Fibroblast of peridontal ligament (primary cell): Measurements from ENCODE around the gene OR10H1.
"Not testable (repeated sequence)": the region's sequence is repeated elsewhere in the genome, so short reads cannot be mapped to it uniquely, and the experiment has no call there.

Source experiments
- DNase-seq: peaks from one replicate; pipeline ENCODE4 v3.0.0-alpha.2; 2010; ENCODE audit errors: extremely low read depth

The OR10H1 gene, protein sequence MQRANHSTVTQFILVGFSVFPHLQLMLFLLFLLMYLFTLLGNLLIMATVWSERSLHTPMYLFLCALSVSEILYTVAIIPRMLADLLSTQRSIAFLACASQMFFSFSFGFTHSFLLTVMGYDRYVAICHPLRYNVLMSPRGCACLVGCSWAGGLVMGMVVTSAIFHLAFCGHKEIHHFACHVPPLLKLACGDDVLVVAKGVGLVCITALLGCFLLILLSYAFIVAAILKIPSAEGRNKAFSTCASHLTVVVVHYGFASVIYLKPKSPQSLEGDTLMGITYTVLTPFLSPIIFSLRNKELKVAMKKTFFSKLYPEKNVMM

DNA sequence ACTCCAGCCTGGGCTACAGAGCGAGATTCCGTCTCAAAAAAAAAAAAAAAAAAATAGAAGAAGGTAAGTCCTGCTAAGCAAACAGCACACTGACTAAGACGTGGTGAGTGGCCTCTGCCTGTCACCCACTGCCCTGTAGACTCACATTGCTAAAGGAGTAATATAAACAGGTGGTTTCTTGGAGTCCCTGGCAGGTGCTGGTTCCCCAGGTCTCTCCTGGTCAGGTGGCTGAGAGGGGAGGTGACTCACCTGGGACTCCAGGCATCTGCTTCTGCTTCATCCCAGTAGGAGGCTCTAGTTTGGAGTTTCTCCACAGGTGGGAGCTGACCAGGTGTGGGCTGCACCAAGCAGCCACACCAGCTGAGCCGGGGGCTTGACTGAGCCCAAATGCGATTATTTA, at the start of gene OR10H1:
OR10H1 (minus strand) TSS at position 359 of the 400 bp plus-strand sequence. CDS start 7,627 bp downstream, outside the sequence.
- no peak for DNase-seq

DNA sequence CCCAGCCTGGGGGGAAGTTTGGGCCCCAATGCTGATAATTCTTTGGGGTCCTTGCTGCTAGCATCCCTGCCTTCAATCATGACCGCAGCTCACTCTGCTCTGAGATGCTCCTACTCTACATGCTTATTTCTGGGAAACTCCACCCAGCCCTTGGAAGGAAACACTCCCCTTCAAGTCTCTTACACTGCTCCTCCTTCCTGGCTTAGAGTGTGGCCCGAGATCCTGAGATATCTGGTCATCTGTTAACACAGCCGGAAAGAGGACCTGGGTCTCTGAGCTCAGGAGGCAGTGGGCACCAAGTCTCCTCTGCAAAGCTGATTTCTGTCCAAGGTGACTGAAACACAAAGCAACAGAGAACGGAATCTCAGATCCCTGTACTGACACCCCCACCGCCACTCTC, 49.4 kb upstream of the OR10H1 start:
- no peak for DNase-seq

DNA sequence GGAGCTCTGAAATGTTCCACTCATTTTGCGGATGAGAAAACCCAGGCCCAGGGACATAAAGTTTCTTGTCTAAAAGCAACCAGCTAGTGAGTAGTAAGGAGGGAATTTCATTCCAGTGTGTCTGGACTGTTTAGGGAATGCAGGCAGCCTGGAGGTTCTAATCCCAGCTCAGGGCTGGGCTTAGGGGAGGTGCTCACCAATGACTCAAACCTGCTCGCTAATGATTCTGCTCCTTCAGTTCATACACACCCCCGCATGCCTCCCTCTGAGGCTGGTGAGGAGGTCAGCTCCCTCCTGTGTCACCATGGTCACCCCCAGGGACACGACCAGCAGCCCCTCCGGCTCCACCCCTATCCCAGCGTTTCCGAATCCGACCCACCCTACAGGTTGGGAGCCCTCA, 47.8 kb upstream of the OR10H1 start:
- DNase-seq: no peak

DNA sequence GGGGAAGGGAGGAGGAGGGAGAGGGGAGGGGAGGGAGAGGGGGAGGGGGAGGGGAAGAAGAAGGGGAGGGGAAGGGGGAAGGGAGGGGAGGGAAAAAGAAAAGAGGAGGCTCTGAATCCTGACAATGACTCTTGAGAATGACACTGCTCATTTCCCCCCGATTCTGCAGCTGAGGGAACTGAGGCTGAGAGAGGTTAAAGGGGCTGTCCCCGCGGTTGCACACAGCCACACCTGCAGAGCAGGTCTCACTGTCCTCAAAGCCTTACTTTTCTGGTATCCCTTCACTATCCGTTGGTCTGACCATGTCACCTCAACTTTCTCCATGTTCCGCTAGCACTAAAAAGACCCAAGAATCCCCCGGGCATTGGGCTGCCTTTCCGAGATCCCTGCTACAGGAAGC, 47.0 kb upstream of the OR10H1 start:
- DNase-seq: no peak

DNA sequence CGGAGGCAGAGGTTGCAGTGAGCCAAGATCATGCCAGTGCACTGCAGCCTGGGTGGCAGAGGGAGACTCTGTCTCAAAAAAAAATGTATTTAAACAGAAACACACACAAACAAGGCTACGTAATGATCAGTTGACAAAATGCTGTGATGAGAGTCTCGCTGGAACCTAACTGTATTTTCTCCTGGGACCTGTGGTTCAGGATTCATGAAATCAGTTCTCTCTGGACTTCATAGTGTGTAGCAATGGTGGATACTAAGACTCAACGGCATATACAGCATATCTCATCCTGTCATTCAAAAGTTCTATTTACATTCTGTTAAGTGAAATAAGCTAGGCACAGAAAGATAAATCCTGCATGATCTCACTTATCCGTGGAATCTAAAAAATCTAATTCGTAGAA, 45.1 kb upstream of the OR10H1 start:
- no peak for DNase-seq

DNA sequence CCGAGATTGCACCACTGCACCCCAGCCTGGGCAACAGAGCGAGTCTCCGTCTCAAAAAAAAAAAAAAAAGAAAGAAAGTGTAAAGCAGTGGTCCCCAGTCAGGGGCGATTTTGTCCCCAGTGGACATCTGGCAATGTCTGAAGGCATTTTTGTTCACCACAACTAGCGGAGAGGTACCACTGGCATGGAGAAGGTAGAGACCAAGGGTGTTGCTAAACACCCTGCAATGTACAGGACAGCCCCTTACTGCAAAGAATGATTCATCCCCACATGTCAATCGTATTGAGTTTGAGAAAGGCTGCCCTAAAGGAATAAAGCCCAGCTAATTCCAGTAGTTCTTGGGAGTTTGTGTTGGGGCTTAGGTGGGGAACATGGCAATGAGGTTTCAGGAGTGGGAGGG, 43.7 kb upstream of the OR10H1 start:
- no peak for DNase-seq

DNA sequence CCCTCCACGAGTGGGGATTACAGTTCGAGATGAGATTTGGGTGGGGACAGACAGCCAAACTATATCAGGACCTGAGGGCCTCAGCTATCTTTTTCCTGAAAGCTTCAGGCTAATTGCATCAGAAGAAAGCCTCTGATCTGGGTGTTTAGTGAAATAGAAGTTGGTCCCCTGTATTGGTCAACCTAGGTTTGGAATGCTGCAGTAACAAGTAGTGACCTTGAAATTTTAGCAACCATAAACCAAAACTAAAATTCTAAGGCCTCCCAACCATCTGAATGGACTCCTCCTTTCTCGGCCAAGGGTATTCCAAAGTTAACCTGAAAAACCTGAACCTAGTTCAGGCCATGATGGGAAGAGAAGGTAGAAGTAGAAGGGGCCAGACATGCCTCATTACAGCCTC, 34.9 kb upstream of the OR10H1 start:
- DNase-seq: no peak

DNA sequence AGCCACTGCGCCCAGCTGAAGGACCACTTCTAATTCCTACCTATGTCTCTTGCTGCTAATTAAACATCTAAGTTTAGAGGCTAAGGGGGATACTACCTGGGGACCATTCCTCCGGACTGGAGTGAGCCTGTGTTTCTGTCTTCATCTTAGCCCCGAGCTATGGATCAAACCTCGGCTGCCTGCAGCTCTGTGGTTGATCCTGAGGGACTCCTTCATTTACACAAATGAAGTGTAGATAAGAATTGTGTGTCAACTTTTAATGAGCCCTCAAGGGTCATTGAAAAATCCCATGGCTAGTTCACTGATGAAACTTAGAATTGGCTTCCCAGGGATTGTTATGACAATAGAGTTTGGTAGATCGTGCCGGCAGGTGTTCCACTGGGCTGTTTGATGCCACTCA, 31.5 kb upstream of the OR10H1 start:
- DNase-seq: no peak

DNA sequence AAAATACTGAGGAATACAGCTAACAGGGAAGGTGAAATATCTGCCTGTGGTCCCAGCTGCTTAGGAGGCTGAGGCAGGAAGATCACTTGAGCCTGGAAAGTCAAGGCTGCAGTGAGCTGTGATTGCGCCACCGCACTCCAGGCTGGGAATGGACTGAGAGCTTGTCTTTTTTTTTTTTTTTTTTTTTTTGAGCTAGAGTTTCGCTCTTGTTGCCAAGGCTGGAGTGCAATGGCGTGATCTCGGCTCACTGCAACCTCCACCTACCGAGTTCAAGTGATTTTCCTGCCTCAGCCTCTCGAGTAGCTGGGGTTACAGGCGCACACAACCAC, 28.4 kb upstream of the OR10H1 start:
- DNase-seq: not testable (repeated sequence)

DNA sequence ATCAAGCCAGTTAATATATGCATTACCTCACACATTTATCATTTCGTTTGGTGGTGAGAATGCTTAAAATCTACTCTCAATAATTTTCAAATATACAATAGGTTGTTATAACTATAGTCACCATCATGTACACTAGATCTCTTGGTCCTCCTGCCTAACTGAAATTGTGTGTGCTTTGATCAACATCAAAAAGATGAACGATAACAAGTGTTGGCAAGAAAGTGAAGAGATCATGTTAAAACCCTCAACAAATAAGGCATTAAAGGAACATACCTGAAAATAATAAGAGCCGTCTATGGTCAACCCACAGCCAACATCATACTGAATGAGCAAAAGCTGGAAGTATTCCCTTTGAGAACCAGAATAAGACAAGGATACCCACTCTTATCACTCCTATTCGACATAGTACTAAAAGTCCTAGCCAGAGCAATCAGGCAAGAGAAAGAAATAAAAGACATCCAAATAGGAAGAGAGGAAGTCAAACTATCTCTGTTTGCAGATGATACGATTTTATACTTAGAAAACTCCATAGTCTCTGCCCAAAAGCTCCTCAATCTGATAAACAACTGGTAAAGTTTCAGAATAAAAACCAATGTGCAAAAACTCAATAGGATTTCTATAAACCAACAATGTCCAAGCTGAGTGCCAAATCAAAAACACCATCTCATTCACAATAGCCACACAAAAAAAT, 27.9 kb upstream of the OR10H1 start:
- no peak for DNase-seq

DNA sequence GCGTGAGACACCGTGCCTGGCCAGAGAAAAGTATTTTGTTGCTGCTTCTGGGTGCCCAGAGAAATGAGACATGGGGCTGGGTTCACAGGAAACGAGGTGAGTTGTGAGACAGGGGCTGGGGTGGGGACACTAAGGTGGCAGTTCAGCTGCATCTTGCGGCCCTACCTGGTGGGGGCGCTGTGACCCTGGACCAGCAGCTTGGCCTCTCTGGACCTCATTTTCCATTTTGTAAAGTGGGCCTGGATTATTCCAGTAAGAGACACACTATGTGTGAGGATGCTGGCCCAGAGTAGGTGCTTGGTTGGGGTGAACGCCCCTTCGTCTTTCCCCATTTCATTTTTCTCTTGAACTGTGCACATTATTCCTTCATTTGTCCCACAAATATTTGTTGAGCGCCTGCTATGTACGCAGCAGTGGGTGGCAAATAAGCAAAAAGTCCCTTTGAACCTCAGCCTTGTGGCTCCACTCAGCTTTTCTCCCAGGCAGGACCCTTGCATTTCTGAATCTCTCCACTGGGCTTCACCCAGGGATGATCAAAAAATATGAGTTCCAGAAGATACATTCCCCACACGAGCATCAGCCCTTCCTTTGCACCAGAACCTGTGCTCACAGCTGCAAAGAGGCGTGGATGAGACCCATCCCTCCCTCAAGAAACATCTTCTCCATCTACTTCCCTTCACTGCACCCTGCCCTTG, 26.6 kb upstream of the OR10H1 start:
- no peak for DNase-seq

DNA sequence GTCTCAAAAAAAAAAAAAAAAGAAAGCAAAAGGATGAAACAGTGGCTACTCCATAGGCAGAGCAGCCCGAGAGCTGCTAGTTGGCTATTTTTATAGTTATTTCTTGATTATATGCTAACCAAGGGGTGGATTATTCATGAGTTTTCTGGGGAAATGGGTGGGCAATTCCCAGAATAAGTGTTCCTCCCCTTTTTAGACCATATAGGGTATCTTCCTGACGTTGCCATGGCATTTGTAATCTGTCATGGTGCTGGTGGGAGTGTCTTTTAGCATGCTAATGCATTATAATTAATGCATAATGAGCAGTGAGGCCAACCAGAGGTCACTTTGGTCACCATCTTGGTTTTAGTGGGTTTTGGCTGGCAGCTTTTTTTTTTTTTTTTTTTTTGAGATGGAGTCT, 25.4 kb upstream of the OR10H1 start:
- no peak for DNase-seq

DNA sequence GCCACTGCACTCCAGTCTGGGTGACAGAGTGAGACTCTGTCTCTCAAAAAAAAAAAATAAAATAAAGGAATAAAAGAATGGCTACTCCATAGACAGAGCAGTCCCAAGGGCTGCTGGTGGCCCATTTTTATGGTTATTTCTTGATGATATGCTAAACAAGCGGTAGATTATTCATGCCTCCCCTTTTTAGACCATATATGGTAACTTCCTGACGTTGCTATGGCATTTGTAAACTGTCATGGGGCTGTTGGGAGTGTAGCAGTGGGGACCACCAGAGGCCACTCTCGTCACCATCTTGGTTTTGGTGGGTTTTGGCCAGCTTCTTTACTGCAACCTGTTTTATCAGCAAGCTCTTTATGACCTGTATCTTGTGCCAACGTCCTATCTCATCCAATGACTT, 24.4 kb upstream of the OR10H1 start:
- not testable (repeated sequence) for DNase-seq

DNA sequence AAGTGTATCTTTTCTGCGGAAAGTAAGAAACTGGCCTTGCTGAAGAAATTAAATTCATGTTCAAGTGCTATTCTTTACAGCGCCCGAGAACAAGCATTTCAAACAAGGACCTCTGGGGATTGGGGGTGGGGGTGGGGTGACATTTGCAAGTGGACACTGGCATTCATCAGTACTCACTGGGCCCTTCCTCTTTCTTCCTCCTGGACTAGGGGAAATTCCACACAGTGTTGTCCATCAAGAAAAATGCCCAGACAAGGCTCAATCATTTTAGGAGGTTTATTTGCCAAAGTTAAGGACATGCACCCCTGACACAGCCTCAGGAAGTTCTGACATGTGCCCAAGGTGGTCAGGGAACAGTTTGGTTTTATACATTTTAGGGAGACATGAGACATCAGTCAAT, 22.9 kb upstream of the OR10H1 start:
- DNase-seq: no peak

DNA sequence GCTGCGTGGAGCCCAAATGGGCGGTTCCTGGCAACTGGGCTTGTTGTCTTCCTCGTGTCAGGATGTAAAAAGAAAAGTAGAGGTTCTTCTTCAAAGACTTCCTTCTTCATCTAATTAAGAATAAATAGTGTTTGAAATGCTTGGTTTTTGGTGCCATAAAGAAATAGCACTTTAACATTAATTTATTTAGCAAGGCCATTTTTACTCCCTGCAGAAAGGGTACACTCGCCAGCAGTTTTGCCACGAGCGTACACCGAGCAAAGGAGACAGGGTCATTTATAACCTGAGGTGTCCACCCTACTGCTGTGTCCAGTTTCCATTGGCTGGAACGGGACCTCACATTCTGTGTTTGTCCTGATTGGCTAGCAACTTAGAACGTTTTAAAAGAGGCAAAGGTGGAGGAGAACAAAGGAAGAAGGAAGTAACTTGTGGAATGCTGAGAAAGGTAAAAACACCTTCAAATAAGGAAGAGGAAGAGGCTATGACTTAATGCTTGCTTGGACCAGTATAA, 21.8 kb upstream of the OR10H1 start:
- DNase-seq: no peak

DNA sequence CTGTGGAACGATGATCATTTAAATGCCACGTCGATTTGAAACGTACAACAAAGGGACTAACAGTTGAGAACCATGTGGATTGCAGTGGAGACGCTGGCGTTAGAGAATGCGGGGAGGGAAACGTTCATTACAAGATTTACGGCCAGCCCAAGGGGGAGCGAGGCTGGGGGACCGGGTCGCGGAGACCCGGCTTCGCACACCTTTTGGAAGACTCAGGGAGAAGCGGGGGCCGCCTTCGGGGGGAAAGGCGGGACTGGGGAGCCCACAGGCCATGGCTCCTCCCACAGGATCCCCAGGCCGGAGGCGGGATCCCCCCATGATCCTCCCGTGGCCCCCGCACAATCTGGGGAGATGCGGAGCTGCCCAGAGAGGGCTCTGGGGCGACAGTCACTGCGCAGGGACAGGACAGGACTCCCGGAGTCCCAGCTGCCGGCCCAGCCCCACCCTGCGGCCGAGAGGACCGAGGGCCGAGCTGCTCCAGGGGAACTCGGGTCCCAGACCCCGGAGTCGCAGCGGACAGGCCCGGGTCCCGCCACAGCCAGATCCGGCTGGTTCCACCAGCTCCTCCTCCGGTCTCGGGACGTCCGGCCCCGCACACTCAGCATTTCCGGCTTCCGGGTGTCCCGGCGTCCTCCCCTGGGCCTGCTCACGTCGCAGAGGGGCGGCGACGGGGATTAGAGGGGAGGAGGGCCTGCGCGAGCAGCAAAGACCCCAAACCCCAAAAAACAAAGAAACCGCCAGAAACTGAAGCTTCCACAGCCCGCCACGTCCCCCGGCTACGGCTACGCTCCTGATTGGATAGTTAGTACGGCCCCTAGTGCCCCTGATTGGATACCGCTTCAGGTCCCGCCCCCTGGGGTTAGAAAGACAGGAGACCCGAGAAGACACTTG, 21.1 kb upstream of the OR10H1 start:
- peak; percentile 89 for DNase-seq

DNA sequence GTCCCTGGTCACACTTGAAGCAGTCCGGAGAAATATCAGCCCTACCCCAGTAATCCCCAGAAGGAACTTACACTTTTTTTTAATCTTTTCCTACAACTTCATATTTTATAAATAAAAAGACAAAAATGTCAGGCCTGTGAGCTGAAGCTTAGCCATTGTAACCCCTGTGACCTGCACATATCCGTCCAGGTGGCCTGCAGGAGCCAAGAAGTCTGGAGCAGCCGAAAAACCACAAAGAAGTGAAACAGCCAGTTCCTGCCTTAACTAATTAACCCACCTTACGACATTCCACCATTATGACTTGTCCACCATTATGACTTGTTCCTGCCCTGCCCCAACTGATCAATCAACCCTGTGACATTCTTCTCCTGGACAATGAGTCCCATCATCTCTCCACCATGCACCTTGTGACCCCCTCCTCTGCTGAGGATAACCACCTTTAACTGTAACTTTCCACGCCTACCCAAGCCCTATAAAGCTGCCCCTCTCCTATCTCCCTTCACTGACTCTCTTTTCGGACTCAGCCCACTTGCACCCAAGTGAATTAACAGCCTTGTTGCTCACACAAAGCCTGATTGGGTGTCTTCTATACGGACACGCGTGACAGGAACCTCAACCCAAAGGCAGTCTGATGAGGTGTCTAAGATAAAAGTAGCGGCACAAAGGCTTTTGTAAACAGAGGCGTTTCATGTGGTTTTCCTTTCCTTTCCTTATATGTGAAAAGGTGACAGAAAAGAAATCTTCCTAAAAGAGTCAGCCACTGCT, 20.3 kb upstream of the OR10H1 start:
- not testable (repeated sequence) for DNase-seq

DNA sequence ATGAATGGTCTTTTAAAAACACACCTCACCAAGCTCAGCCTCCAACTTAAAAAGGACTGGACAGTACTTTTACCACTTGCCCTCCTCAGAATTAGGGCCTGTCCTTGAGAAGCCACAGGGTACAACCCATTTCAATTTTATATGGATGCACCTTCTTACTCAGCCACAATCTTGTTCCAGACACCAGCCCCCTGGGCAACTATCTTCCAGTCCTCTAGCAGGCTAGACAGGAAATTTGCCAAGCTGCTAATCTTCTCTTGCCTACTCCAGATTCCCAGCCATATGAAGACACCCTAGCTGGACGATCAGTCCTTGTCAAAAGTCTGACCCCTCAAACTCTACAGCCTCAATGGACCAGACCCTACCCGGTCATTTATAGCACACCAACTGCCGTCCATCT, 18.8 kb upstream of the OR10H1 start:
- DNase-seq: not testable (repeated sequence)

DNA sequence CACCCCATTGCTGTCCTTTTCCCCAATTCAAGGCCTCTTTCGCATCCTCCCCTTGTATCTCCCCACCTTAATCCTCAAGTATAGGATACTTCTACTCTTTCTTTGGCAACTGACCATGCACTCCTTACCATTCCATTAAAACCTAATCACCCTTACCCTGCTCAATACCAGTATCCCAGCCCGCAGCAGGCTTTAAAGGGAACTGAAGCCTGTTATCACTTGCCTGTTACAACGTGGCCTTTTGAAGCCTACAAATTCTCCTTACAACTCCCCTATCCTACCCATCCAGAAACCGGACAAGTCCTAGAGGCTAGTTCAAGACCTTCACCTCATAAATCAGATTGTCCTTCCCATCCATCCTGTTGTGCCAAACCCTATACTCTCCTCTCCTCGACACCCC, 16.2 kb upstream of the OR10H1 start:
- DNase-seq: no peak

DNA sequence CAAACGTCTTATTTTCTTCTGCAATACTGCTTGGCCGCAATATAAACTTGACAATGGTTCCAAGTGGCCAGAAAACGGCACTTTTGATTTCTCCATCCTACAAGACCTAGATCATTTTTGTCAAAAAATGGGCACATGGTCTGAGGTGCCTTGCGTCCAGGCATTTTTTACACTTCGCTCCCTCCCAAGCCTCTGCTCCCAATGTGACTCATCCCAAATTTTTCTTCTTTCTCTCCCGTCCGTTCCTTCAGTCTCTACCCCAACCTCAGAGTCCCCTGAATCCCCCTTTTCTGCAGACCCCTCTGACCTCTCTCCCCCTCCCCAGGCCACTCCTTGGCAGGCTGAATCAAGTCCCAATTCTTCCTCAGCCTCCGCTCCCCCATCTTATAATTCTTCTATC, 14.3 kb upstream of the OR10H1 start:
- DNase-seq: no peak

DNA sequence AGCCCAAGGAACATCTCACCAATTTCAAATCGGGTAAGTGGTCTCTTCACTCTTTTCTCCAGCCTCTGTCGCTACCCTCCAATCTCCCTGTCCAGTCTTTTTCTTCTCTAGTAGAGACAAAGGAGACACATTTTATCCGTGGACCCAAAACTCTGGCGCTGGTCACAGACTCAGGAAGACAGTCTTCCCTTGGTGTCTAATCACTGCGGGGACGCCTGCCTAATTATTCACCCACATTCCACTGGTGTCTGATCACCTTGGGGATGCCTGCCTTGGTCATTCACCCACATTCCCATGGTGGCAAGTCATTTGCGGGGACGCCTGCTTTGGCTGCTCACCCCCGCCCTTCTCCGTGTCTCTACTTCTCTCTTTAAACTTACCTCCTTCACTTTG, 13.8 kb upstream of the OR10H1 start:
- DNase-seq: no peak
